Measurements from ENCODE around the gene SLC32A1. TPM values are rescaled to one million over a fixed set of nuclear protein-coding genes. Genes with fewer than 3 reads are reported as not detected.

The SLC32A1 gene
- total RNA-seq, 2 experiments from 2014 or later: not detected

- peaks cover 20% of the 10 kb centered on the region for H3K4me1 Mint-ChIP-seq
- peak overlapping the region; percentile 98 for H3K27ac Mint-ChIP-seq
- H3K9me3 Mint-ChIP-seq: no peaks in the 10 kb centered on the region
- peak overlapping the region; percentile 87 for H3K4me3 Mint-ChIP-seq
- DNase-seq: no peak
- H3K27me3 Mint-ChIP-seq: peaks cover 2% of the 10 kb centered on the region
- H3K36me3 Mint-ChIP-seq (ENCODE audit: low read depth): peaks cover 5% of the 10 kb centered on the region
- CTCF ChIA-PET: interaction anchor here (0.7 to 1.4 kb wide), 3 partner anchors 10 to 241 kb away, joined by 3 to 4 read pairs (median 3); no protein-coding TSS in a partner anchor
- POLR2A ChIA-PET: interaction anchor here (0.5 kb wide), 1 partner anchor 76 kb away, joined by 5 read pairs; no protein-coding TSS in a partner anchor
Measured at GRCh38 chr20:38747495-38748096, 23.3 kb downstream of the SLC32A1 start.

GRCh38 chr20:38748097-38748860 is 24.0 kb downstream of the SLC32A1 start, which contains the start of gene ACTR5:
Gene ACTR5 (plus strand): TSS chr20:38748460. CDS start chr20:38748479, 19 bp downstream.
- Mint-ChIP-seq H3K4me3 (peak within 1 kb of the TSS; percentile 87), H3K27me3 (no peaks in the 10 kb centered on the region)
- POLR2A ChIA-PET: no interaction called here

GRCh38 chr20:38748861-38749149 is 24.5 kb downstream of the SLC32A1 start:
- Mint-ChIP-seq H3K4me1 (peaks cover 20% of the 10 kb centered on the region), H3K27me3 (no peaks in the 10 kb centered on the region)
- POLR2A ChIA-PET: no interaction called here

More at GRCh38 chr20:38748097-38748860, 24.0 kb downstream of the SLC32A1 start, which contains the start of gene ACTR5:
- H3K4me1 Mint-ChIP-seq: peaks cover 20% of the 10 kb centered on the region
- H3K9me3 Mint-ChIP-seq: no peaks in the 10 kb centered on the region
- DNase-seq: peak; percentile 97
- CTCF ChIA-PET: interaction anchor here (1.4 to 2.3 kb wide), 3 partner anchors 11 to 42 kb away, joined by 3 to 7 read pairs (median 4); no protein-coding TSS in a partner anchor
- H3K36me3 Mint-ChIP-seq (ENCODE audit: low read depth): peaks cover 7% of the 10 kb centered on the region
- H3K27ac Mint-ChIP-seq: peak within 1 kb of the TSS; percentile 98

GRCh38 chr20:38751360-38751976 is 27.2 kb downstream of the SLC32A1 start:
- Mint-ChIP-seq H3K27ac (no peak overlapping the region), H3K27me3 (no peaks in the 10 kb centered on the region), H3K9me3 (no peaks in the 10 kb centered on the region), H3K4me3 (no peak overlapping the region), H3K4me1 (peaks cover 21% of the 10 kb centered on the region), H3K36me3 (ENCODE audit: low read depth) (peaks cover 22% of the 10 kb centered on the region)
- DNase-seq: peak; percentile 42
- CTCF ChIA-PET: interaction anchor here (0.6 to 3.9 kb wide), 8 partner anchors 8 to 85 kb away, joined by 3 to 22 read pairs (median 4); partner anchors contain the start of gene PPP1R16B
- POLR2A ChIA-PET: no interaction called here

More at GRCh38 chr20:38748861-38749149, 24.5 kb downstream of the SLC32A1 start:
- CTCF ChIA-PET: interaction anchor here (1.4 to 2.3 kb wide), 3 partner anchors 11 to 41 kb away, joined by 3 to 7 read pairs (median 4); no protein-coding TSS in a partner anchor
- H3K27ac Mint-ChIP-seq: peak overlapping the region; percentile 87
- DNase-seq: peak; percentile 59
- H3K9me3 Mint-ChIP-seq: no peaks in the 10 kb centered on the region
- peak overlapping the region; percentile 87 for H3K4me3 Mint-ChIP-seq
- peaks cover 7% of the 10 kb centered on the region for H3K36me3 Mint-ChIP-seq (ENCODE audit: low read depth)

- Mint-ChIP-seq H3K4me3 (no peak overlapping the region), H3K27me3 (no peaks in the 10 kb centered on the region), H3K9me3 (no peaks in the 10 kb centered on the region), H3K36me3 (ENCODE audit: low read depth) (peaks cover 23% of the 10 kb centered on the region), H3K27ac (no peak overlapping the region), H3K4me1 (peaks cover 21% of the 10 kb centered on the region)
- ChIA-PET POLR2A (no interaction called here), CTCF (interaction anchor here (0.6 to 3.9 kb wide), 8 partner anchors 12 to 334 kb away, joined by 3 to 22 read pairs (median 4); partner anchors contain the start of gene PPP1R16B)
- no peak for DNase-seq
Measured at GRCh38 chr20:38752029-38752428, 27.7 kb downstream of the SLC32A1 start.

DNA sequence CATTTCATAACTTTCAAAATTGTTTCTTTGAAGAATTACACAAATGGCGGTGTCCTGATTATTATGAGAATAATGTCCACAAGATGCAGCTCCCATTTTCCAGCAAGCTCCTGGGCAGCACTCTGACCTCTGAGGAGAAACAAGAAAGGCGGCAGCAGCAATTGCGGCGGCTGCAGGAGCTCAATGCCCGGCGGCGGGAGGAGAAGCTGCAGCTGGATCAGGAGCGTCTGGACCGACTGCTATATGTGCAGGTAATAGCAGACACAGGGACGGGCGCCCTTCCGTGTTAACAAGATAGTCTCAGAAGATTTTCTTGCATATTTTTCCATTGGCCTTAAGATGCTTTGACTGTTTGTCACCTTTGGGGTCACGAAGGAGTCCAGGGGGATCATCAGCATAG is 30.6 kb downstream of the SLC32A1 start:
- Mint-ChIP-seq H3K9me3 (no peaks in the 10 kb centered on the region), H3K36me3 (ENCODE audit: low read depth) (peaks cover 32% of the 10 kb centered on the region), H3K4me3 (no peak overlapping the region), H3K4me1 (peaks cover 6% of the 10 kb centered on the region), H3K27me3 (no peaks in the 10 kb centered on the region), H3K27ac (no peak overlapping the region)
- CTCF ChIA-PET: interaction anchor here (0.6 to 1.1 kb wide), 3 partner anchors 9 to 50 kb away, joined by 3 read pairs; partner anchors contain the start of gene PPP1R16B
- POLR2A ChIA-PET: no interaction called here
- no peak for DNase-seq

DNA sequence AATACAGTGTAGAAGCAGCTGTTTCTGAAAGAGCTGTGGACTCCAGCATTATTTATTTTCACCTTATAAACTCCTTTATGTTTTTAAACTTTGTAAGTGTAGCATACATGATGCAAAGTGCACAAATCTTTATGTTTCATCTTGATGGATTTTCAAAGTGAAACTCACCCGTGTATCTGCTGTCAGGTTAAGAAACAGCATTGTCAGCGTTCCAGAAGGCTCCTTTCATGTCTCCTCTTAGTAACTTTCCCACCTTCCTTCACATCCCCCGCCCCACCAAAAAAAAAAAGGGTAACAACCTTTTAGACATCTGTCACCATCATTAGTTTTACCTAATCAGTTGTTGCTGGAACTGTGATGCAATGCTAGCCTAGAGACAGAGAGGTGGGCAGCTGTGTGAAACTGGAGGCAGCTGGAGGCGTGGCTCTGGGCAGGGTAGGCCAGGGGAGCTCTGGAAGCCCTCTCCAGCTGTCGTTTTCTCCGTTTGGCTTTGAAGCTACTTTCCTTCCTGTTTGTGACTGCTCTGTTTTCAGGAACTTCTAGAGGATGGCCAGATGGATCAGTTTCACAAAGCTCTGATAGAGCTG is 31.1 kb downstream of the SLC32A1 start:
- Mint-ChIP-seq H3K9me3 (no peaks in the 10 kb centered on the region), H3K36me3 (ENCODE audit: low read depth) (peaks cover 34% of the 10 kb centered on the region), H3K4me1 (peaks cover 2% of the 10 kb centered on the region), H3K27me3 (no peaks in the 10 kb centered on the region), H3K4me3 (no peak overlapping the region), H3K27ac (no peak overlapping the region)
- ChIA-PET CTCF (interaction anchor here (0.6 to 1.1 kb wide), 3 partner anchors 11 to 50 kb away, joined by 3 read pairs; partner anchors contain the start of gene PPP1R16B), POLR2A (no interaction called here)
- no peak for DNase-seq

DNA sequence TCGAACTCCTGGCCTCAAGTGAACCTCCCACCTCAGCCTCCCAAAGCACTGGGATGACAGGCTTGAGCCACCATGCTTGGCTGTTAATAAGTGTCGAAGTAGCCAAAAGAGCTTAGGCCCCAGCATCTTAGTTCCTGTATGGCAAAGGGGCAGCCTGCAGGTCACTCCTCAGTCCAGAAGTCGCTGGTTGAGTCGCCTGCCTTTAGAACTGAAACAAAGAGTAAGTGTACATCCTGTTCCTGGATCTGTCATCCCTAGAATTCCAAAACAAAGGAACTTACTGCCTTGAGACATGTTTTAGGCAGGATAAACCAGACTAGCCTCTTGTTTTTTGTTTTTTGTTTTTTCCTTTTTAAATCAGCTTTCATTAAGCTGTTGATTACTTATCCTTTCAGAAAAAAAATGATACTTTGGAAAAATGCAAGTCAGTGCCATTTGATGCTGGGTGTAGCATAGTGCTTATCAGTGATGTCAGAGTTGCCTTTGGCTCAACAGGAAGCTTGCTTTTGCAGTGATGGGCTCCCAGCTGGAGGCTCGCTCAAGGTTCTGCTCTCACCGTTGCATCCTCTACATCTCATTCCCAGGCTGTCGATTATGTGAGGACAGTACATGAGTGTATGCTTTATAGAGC is 33.0 kb downstream of the SLC32A1 start:
- peaks cover 2% of the 10 kb centered on the region for H3K4me1 Mint-ChIP-seq
- H3K36me3 Mint-ChIP-seq (ENCODE audit: low read depth): peaks cover 48% of the 10 kb centered on the region
- no peak overlapping the region for H3K27ac Mint-ChIP-seq
- H3K27me3 Mint-ChIP-seq: no peaks in the 10 kb centered on the region
- no peaks in the 10 kb centered on the region for H3K9me3 Mint-ChIP-seq
- no peak overlapping the region for H3K4me3 Mint-ChIP-seq
- ChIA-PET CTCF (no interaction called here), POLR2A (no interaction called here)
- DNase-seq: no peak

GRCh38 chr20:38759106-38759505 is 34.8 kb downstream of the SLC32A1 start:
- CTCF ChIA-PET: interaction anchor here (1.5 kb wide), 2 partner anchors 8 to 11 kb away, joined by 4 read pairs; partner anchors contain the start of gene ACTR5
- Mint-ChIP-seq H3K27ac (no peak overlapping the region), H3K4me3 (no peak overlapping the region), H3K9me3 (no peaks in the 10 kb centered on the region), H3K27me3 (no peaks in the 10 kb centered on the region), H3K36me3 (ENCODE audit: low read depth) (peaks cover 52% of the 10 kb centered on the region), H3K4me1 (peaks cover 8% of the 10 kb centered on the region)
- no peak for DNase-seq
- POLR2A ChIA-PET: no interaction called here

GRCh38 chr20:38760978-38761377 is 36.7 kb downstream of the SLC32A1 start:
- Mint-ChIP-seq H3K4me1 (peaks cover 16% of the 10 kb centered on the region), H3K27me3 (no peaks in the 10 kb centered on the region), H3K9me3 (no peaks in the 10 kb centered on the region), H3K36me3 (ENCODE audit: low read depth) (peaks cover 54% of the 10 kb centered on the region), H3K27ac (no peak overlapping the region), H3K4me3 (no peak overlapping the region)
- ChIA-PET POLR2A (interaction anchor here (0.6 kb wide), 1 partner anchor 387 kb away, joined by 3 read pairs; no protein-coding TSS in a partner anchor), CTCF (no interaction called here)
- DNase-seq: no peak

DNA sequence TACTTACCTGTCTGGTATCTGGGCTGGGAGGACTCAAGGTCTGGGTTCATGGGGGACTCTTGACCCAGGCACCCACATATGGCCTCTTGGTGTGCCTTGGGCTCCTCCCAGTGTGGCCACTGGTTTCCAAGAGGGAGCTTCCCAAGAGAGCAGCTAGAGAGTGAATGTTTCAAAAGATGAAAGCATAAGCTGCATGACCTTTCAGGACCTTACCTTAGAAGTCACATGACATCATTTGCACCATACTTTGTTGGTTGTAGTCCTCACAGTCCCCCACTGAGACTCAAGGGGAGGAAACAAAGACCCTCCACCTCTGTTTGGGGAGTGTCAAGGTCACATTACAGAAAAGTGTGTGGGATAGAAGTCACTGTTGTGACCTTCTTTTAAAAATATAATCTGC is 37.9 kb downstream of the SLC32A1 start:
- CTCF ChIA-PET: interaction anchor here (0.5 kb wide), 1 partner anchor 97 kb away, joined by 3 read pairs; no protein-coding TSS in a partner anchor
- Mint-ChIP-seq H3K36me3 (ENCODE audit: low read depth) (peaks cover 51% of the 10 kb centered on the region), H3K27ac (no peak overlapping the region), H3K9me3 (no peaks in the 10 kb centered on the region), H3K27me3 (no peaks in the 10 kb centered on the region), H3K4me1 (peaks cover 16% of the 10 kb centered on the region), H3K4me3 (no peak overlapping the region)
- no peak for DNase-seq
- POLR2A ChIA-PET: no interaction called here

GRCh38 chr20:38763616-38764015 is 39.3 kb downstream of the SLC32A1 start:
- no peak overlapping the region for H3K27ac Mint-ChIP-seq
- CTCF ChIA-PET: interaction anchor here (1.0 to 2.9 kb wide), 3 partner anchors 9 to 18 kb away, joined by 3 to 22 read pairs (median 3); no protein-coding TSS in a partner anchor
- no peaks in the 10 kb centered on the region for H3K27me3 Mint-ChIP-seq
- peaks cover 16% of the 10 kb centered on the region for H3K4me1 Mint-ChIP-seq
- DNase-seq: no peak
- H3K4me3 Mint-ChIP-seq: no peak overlapping the region
- peaks cover 51% of the 10 kb centered on the region for H3K36me3 Mint-ChIP-seq (ENCODE audit: low read depth)
- no peaks in the 10 kb centered on the region for H3K9me3 Mint-ChIP-seq
- POLR2A ChIA-PET: no interaction called here

Data from activated CD4-positive, alpha-beta T cell treated with anti-CD3 and anti-CD28 coated beads, Interleukin-2, amount 10 ng/mL, durations not matched to agents 7 days and 5 days (primary cell).